Breast epithelium (tissue), 3 donors: ENCODE results near the gene DYNC1I1.

Experiments
- POLR2A ChIP-seq: fragments of 450-650 bp; IDR thresholded peaks from one replicate; pipeline ENCODE4 v1.6.1; 2016; ENCODE audit warnings: antibody characterized with exemption, mild to moderate bottlenecking, moderate library complexity
- POLR2AphosphoS5 ChIP-seq, 3 donors: sonication (generic); formaldehyde crosslinking; IDR thresholded peaks; one replicate each; pipeline ENCODE4 v1.6.1; 2017; ENCODE audit warnings: antibody characterized with exemption in 3 of 3

- TF ChIP-seq POLR2A (no peak), POLR2AphosphoS5 (IDR thresholded peaks at IDR 0.05) (no peak)
Measured at GRCh38 chr7:96034940-96035727, 262.8 kb downstream of the DYNC1I1 start.
